Right lobe of liver (tissue), 6 donors: ENCODE data around the gene RPS27L. TPM values are rescaled to one million over a fixed set of nuclear protein-coding genes. Genes with fewer than 3 reads are reported as not detected.

Experiments
- ATAC-seq, 4 donors: fragments of 200-7000 bp; cut with Tn5 transposase; one replicate each; pipeline ENCODE4 v1.9.1; 2020; ENCODE audit warnings: mild to moderate bottlenecking in 4 of 4, moderate library complexity in 4 of 4
- DNase-seq, 3 donors: peaks; one replicate each; pipeline ENCODE4 v3.0.0-alpha.2; 2020
- H3K27ac ChIP-seq, 3 donors: fragments of 200-600 bp; one replicate each; pipeline ENCODE4 v1.8.0; 2022
- H3K27me3 ChIP-seq, 2 donors: fragments of 200-600 bp; one replicate each; pipeline ENCODE4 v1.8.0; 2022
- H3K36me3 ChIP-seq, 4 donors: fragments of 200-600 bp; sonication (generic) in 1 of 4; one replicate each; pipeline versions ENCODE4 v1.5.1 to v1.8.0; 2017 to 2022; ENCODE audit warnings: control low read depth in 1 of 4
- H3K4me1 ChIP-seq, 4 donors: fragments of 200-600 bp; sonication (generic) in 1 of 4; one replicate each; pipeline versions ENCODE4 v1.5.1 to v1.8.0; 2017 to 2022; ENCODE audit warnings: control low read depth in 1 of 4
- H3K4me3 ChIP-seq, 3 donors: fragments of 200-600 bp; one replicate each; pipeline ENCODE4 v1.8.0; 2022
- H3K9me3 ChIP-seq, 4 donors: fragments of 200-600 bp; sonication (generic) in 1 of 4; one replicate each; pipeline versions ENCODE4 v1.5.1 to v1.8.0; 2017 to 2022; ENCODE audit warnings: control low read depth in 1 of 4
- POLR2A ChIP-seq: fragments of 450-650 bp; IDR thresholded peaks from one replicate; pipeline ENCODE4 v1.6.1; 2017; ENCODE audit warnings: antibody characterized with exemption, mild to moderate bottlenecking
- WGBS: methylation state at CpG from one replicate; pipeline ENCODE4 v1.1.6; 2018; ENCODE audit warnings: low coverage, low lambda C conversion rate; ENCODE audit not compliant: insufficient coverage; ENCODE audit errors: missing lambda C conversion rate; 5-methylcytosine and 5-hydroxymethylcytosine counted together
- intact Hi-C, 2 donors: fragments of 100-400 bp; cut with DNase I; formaldehyde crosslinking; loops; one replicate each; pipeline versions ENCODE4 v1.11.2 to v1.14.1; 2022
- total RNA-seq, 6 experiments: library from RNA; depleted of rRNA in 2 of 6; stranded (reverse); fragments of >200 nt in 2 of 6; fragmentation: NEBNext Ultra II Directional in 3 of 6; extraction: Animal tissue kit (Norgen Biotek cat#: 25700) in 3 of 6; gene quantifications; one replicate each; pipeline versions ENCODE4 v1.1.0 to v1.2.4, GENCODE V29; 2016 to 2023
- TF ChIP-seq, protein P1 (sequence below), 4 donors: fragments of 200-600 bp in 3 of 4; fragments of 450-650 bp in 1 of 4; IDR thresholded peaks; one replicate each; pipeline versions ENCODE4 v1.5.1 to v1.8.0; 2016 to 2022; ENCODE audit warnings: antibody characterized with exemption in 4 of 4, mild to moderate bottlenecking in 2 of 4
- donor health status: DM: no; HTN: yes; CAD: no.
- donor health status: DM: no; HTN: no; CAD: no.
- donor health status: DM: no; HTN: no; CAD: no.
- donor health status: DM: no; HTN: yes; CAD: no.
- donor health status: DM: no; HTN: yes; CAD: no.

RPS27L gene
- total RNA-seq, 6 experiments from 2014 or later: 63.9 to 115 (median 99.8) TPM

- DNase-seq (no peak), ATAC-seq (no peak)
- Histone ChIP-seq H3K4me3 (no peak overlapping the region), H3K27ac (no peak overlapping the region), H3K4me1 (peaks cover 0 to 57% (median 12%) of the 10 kb centered on the region in 4 donors), H3K36me3 (no peaks in the 10 kb centered on the region), H3K27me3 (no peaks in the 10 kb centered on the region), H3K9me3 (no peaks in the 10 kb centered on the region)
- intact Hi-C loops: no loop called here
- WGBS: 54% methylated on average over 3 of the region's 3 CpGs
- TF ChIP-seq, protein P1, sequence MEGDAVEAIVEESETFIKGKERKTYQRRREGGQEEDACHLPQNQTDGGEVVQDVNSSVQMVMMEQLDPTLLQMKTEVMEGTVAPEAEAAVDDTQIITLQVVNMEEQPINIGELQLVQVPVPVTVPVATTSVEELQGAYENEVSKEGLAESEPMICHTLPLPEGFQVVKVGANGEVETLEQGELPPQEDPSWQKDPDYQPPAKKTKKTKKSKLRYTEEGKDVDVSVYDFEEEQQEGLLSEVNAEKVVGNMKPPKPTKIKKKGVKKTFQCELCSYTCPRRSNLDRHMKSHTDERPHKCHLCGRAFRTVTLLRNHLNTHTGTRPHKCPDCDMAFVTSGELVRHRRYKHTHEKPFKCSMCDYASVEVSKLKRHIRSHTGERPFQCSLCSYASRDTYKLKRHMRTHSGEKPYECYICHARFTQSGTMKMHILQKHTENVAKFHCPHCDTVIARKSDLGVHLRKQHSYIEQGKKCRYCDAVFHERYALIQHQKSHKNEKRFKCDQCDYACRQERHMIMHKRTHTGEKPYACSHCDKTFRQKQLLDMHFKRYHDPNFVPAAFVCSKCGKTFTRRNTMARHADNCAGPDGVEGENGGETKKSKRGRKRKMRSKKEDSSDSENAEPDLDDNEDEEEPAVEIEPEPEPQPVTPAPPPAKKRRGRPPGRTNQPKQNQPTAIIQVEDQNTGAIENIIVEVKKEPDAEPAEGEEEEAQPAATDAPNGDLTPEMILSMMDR (IDR thresholded peaks at IDR 0.05): no peak
- no peak for TF ChIP-seq POLR2A
Observed at GRCh38 chr15:63195569-63196015, 38.3 kb upstream of the RPS27L start.

DNA sequence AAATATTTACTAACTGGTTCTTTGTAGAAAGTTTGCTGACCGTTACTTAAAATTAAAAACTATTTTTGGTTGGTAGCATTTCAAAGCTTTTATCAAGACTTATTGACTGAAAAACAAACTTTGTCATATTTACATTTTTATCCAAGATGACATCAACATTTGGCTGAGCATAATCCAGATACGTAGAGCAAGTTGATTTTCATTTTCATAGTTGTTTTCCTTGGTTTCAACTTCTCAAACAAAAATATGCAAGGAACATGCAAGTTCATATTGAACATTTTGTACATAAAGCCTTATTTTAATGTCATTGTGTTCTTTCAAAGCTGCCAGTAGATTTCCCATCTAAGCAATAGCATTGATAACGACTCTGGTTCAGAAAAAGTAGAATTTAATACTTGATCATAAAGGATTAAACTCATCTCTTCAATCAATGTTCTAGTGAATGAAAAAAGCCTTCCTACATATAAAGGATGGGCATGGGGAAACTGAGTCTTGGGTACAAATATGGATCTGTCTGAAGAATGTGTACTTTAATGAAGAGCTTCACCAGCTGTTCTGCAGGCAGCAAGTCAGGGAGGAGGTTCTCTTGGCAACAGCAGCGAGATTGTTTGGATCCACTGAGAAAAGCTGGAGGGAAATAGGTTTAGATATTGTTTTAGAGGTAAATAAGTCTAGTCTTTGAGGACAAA, 37.7 kb upstream of the RPS27L start:
- intact Hi-C loops: no loop called here
- Histone ChIP-seq H3K4me1 (peaks cover 0 to 53% (median 11%) of the 10 kb centered on the region in 4 donors), H3K27me3 (no peaks in the 10 kb centered on the region), H3K4me3 (no peak overlapping the region), H3K36me3 (no peaks in the 10 kb centered on the region), H3K9me3 (no peaks in the 10 kb centered on the region), H3K27ac (peak overlapping the region in 2 of 3 donors; percentile 67 to 69)
- 38% methylated on average over 4 of the region's 4 CpGs for WGBS
- no peak for DNase-seq
- no peak for ATAC-seq
- TF ChIP-seq, protein P1 (IDR thresholded peaks at IDR 0.05): no peak
- no peak for TF ChIP-seq POLR2A

DNA sequence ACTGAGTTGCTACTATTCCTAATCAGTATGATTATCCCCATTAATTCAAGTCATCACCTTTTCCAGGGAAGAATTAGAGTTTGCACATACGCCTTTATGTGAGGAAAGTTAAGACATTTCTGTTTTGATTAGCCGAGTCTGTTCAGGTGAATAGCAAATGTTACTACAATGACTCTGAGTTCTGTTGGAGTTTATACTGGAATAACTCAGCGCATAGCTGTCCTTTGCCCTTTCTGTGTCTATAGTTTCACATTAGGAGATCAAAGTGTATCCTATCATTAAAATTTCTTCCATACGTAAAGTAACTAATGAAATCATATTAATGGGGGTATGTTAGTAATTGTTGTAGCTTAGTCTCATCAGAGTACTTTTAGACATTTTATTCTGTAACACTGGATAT, 37.0 kb upstream of the RPS27L start:
- Histone ChIP-seq H3K4me1 (peaks cover 0 to 46% (median 7%) of the 10 kb centered on the region in 4 donors), H3K27me3 (no peaks in the 10 kb centered on the region), H3K36me3 (no peaks in the 10 kb centered on the region), H3K27ac (peak overlapping the region; percentile 48 to 69 (median 67)), H3K9me3 (no peaks in the 10 kb centered on the region), H3K4me3 (no peak overlapping the region)
- peak; percentile 52 for TF ChIP-seq POLR2A
- TF ChIP-seq, protein P1 (IDR thresholded peaks at IDR 0.05): no peak
- intact Hi-C loops: no loop called here
- WGBS: 5% methylated on average over 4 of the region's 4 CpGs
- ATAC-seq: peak; percentile 8 to 40 (median 26)
- no peak for DNase-seq

- DNase-seq (no peak), ATAC-seq (no peak)
- WGBS: 59% methylated on average over 5 of the region's 5 CpGs
- Histone ChIP-seq H3K36me3 (no peaks in the 10 kb centered on the region), H3K9me3 (no peaks in the 10 kb centered on the region), H3K4me3 (no peak overlapping the region), H3K4me1 (peaks cover 0 to 31% (median 0%) of the 10 kb centered on the region in 4 donors), H3K27me3 (no peaks in the 10 kb centered on the region), H3K27ac (peak overlapping the region in 1 of 3 donors; percentile 8)
- TF ChIP-seq, protein P1 (IDR thresholded peaks at IDR 0.05): no peak
- TF ChIP-seq POLR2A: no peak
- intact Hi-C loops: no loop called here
Observed at GRCh38 chr15:63192619-63193206, 35.4 kb upstream of the RPS27L start.
